ENCODE measurements around the gene PDE6D.

PDE6D gene

GRCh38 chr2:231769170-231770136 lies 11.6 kb downstream of the PDE6D start:
- DNase-seq (ENCODE audit: extremely low spot score), result no peak
- CTCF ChIA-PET, result interaction anchor here (0.5 kb wide), 1 partner anchor 110 kb away, joined by 3 read pairs; no protein-coding TSS in a partner anchor

GRCh38 chr2:231765496-231765929 lies 15.6 kb downstream of the PDE6D start:
- ChIA-PET CTCF (no interaction called here), POLR2A (no interaction called here)
- TF ChIP-seq PKNOX1 (IDR thresholded peaks at IDR 0.05) (no peak), NFRKB (IDR thresholded peaks at IDR 0.05) (no peak), L3MBTL2 (conservative IDR thresholded peaks at IDR 0.05) (no peak), SP1 (IDR thresholded peaks at IDR 0.05) (no peak), ZNF384 (IDR thresholded peaks at IDR 0.05) (no peak), ELF4 (IDR thresholded peaks at IDR 0.05) (no peak), SUZ12 (IDR thresholded peaks at IDR 0.05) (no peak), BHLHE40 (IDR thresholded peaks at IDR 0.05; ENCODE audit: borderline replicate concordance) (no peak)
- DNase-seq (ENCODE audit: extremely low spot score), result no peak

More at GRCh38 chr2:231769170-231770136, 11.6 kb downstream of the PDE6D start:
- POLR2A ChIA-PET, result no interaction called here
- TF ChIP-seq SP1 (IDR thresholded peaks at IDR 0.05), result no peak
- TF ChIP-seq FOXK2 (IDR thresholded peaks at IDR 0.05), result no peak
- TF ChIP-seq ELF4 (IDR thresholded peaks at IDR 0.05), result no peak
- no peak for TF ChIP-seq HDGF (IDR thresholded peaks at IDR 0.05; ENCODE audit: borderline replicate concordance)
- TF ChIP-seq ZNF384 (IDR thresholded peaks at IDR 0.05), result no peak
- no peak for TF ChIP-seq FOXM1 (IDR thresholded peaks at IDR 0.05; ENCODE audit: borderline replicate concordance)
- TF ChIP-seq BHLHE40 (IDR thresholded peaks at IDR 0.05; ENCODE audit: borderline replicate concordance), result no peak

- DNase-seq (ENCODE audit: extremely low spot score), result no peak
- ChIA-PET POLR2A (no interaction called here), CTCF (no interaction called here)
- TF ChIP-seq BHLHE40 (IDR thresholded peaks at IDR 0.05; ENCODE audit: borderline replicate concordance) (no peak), PKNOX1 (IDR thresholded peaks at IDR 0.05) (no peak), CTBP1 (IDR thresholded peaks at IDR 0.05; ENCODE audit: borderline replicate concordance) (no peak), L3MBTL2 (conservative IDR thresholded peaks at IDR 0.05) (no peak), FOXK2 (IDR thresholded peaks at IDR 0.05) (no peak), SUZ12 (IDR thresholded peaks at IDR 0.05) (no peak), SP1 (IDR thresholded peaks at IDR 0.05) (no peak)
These were observed 16.3 kb downstream of the PDE6D start for GRCh38 chr2:231764760-231765159.

GRCh38 chr2:231764124-231764523 lies 17.0 kb downstream of the PDE6D start:
- no peak for TF ChIP-seq SUZ12 (IDR thresholded peaks at IDR 0.05)
- no peak for TF ChIP-seq L3MBTL2 (conservative IDR thresholded peaks at IDR 0.05)
- TF ChIP-seq CTBP1 (IDR thresholded peaks at IDR 0.05; ENCODE audit: borderline replicate concordance), result no peak
- TF ChIP-seq HDGF (IDR thresholded peaks at IDR 0.05; ENCODE audit: borderline replicate concordance), result no peak
- TF ChIP-seq PKNOX1 (IDR thresholded peaks at IDR 0.05), result no peak
- TF ChIP-seq ZNF384 (IDR thresholded peaks at IDR 0.05), result no peak
- no peak for TF ChIP-seq LEF1 (IDR thresholded peaks at IDR 0.05; ENCODE audit: borderline replicate concordance)
- no peak for TF ChIP-seq ELF4 (IDR thresholded peaks at IDR 0.05)
- no peak for TF ChIP-seq ARNT (IDR thresholded peaks at IDR 0.05)
- no peak for TF ChIP-seq FOXM1 (IDR thresholded peaks at IDR 0.05; ENCODE audit: borderline replicate concordance)
- TF ChIP-seq TARDBP (IDR thresholded peaks at IDR 0.05), result no peak
- TF ChIP-seq NFRKB (IDR thresholded peaks at IDR 0.05), result no peak
- TF ChIP-seq FOXA1 (IDR thresholded peaks at IDR 0.05), result no peak
- TF ChIP-seq BHLHE40 (IDR thresholded peaks at IDR 0.05; ENCODE audit: borderline replicate concordance), result no peak
- no peak for DNase-seq (ENCODE audit: extremely low spot score)
- CTCF ChIA-PET, result no interaction called here
- POLR2A ChIA-PET, result no interaction called here

- no peak for DNase-seq (ENCODE audit: extremely low spot score)
- ChIA-PET CTCF (interaction anchor here (0.5 kb wide), 1 partner anchor 8 kb away, joined by 3 read pairs; no protein-coding TSS in a partner anchor), POLR2A (interaction anchor here (1.2 kb wide), 1 partner anchor 8 kb away, joined by 3 read pairs; no protein-coding TSS in a partner anchor)
- TF ChIP-seq FOXK2 (IDR thresholded peaks at IDR 0.05), result no peak
- no peak for TF ChIP-seq LEF1 (IDR thresholded peaks at IDR 0.05; ENCODE audit: borderline replicate concordance)
- no peak for TF ChIP-seq ZNF384 (IDR thresholded peaks at IDR 0.05)
- no peak for TF ChIP-seq TARDBP (IDR thresholded peaks at IDR 0.05)
- TF ChIP-seq L3MBTL2 (conservative IDR thresholded peaks at IDR 0.05), result no peak
- TF ChIP-seq CTBP1 (IDR thresholded peaks at IDR 0.05; ENCODE audit: borderline replicate concordance), result no peak
- TF ChIP-seq PKNOX1 (IDR thresholded peaks at IDR 0.05), result no peak
- no peak for TF ChIP-seq ELF4 (IDR thresholded peaks at IDR 0.05)
These were observed 19.3 kb downstream of the PDE6D start for GRCh38 chr2:231761735-231762134.

GRCh38 chr2:231752061-231752460 lies 29.0 kb downstream of the PDE6D start:
- POLR2A ChIA-PET, result no interaction called here
- CTCF ChIA-PET, result no interaction called here
- no peak for DNase-seq (ENCODE audit: extremely low spot score)
- TF ChIP-seq ELF4 (IDR thresholded peaks at IDR 0.05) (no peak), TARDBP (IDR thresholded peaks at IDR 0.05) (no peak), FOXK2 (IDR thresholded peaks at IDR 0.05) (no peak), ZNF384 (IDR thresholded peaks at IDR 0.05) (no peak)
